ENCODE results near the gene WDR6.
"Not testable (repeated sequence)": the region's sequence is repeated elsewhere in the genome, so short reads cannot be mapped to it uniquely, and the experiment has no call there.

Gene WDR6

DNA sequence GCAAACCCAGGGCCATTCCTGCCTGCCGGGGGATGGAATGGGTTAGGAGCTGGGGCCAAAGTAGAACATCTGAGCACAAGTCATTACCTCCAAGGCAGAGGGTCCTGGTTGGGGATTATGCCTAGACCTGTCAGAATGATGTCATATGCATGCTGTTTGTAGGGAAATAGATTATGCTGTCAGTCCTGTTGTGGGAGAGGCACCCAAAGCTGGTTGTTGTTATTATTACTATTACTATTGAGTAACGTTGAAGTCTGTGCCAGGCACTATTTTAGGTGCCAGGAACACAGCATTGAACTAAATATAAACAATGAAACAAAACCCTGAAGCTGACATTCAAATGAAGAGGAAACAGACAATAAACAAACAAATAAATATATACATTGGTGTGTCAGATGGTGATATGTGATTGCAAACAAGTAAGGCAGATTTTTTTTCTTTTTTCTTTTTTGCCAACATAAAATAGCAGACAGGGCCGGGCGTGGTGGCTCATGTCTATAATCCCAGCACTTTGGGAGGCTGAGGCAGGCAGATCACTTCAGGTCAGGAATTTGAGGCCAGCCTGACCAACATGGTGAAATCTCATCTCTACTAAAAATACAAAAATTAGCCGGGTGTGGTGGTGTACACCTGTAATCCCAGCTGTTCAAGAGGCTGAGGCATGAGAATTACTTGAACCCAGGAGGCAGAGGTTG, 15.2 kb upstream of the WDR6 start:
- in situ Hi-C loops (cut with MboI; ENCODE audit: low sequenced_read_pairs): no loop called here

- in situ Hi-C loops (cut with MboI; ENCODE audit: low sequenced_read_pairs): no loop called here
These were observed 13.4 kb upstream of the WDR6 start for GRCh38 chr3:48993834-48994233.

DNA sequence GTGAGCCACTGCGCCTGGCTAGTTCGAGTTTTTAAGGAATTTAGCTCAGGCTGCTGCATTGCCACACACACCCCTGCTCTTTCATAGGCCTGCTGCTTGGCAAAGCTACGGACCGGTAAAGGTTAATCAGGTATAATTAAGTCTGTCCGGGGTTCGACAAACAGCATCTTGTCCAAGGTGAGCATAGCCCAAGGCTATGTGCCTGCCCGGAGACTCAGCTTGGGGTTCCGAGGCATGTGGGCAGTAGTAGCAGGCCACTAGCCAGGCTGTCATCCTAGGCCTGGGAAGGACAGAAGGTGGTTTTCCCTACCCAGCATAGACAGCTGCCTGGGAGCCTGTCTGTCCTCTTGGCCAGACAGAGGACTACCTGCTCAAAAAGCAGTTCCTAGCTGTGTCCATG, 10.6 kb upstream of the WDR6 start:
- in situ Hi-C loops (cut with MboI; ENCODE audit: low sequenced_read_pairs): no loop called here

- in situ Hi-C loops (cut with MboI; ENCODE audit: low sequenced_read_pairs): no loop called here
These were observed 10.0 kb upstream of the WDR6 start for GRCh38 chr3:48997102-48997635.

DNA sequence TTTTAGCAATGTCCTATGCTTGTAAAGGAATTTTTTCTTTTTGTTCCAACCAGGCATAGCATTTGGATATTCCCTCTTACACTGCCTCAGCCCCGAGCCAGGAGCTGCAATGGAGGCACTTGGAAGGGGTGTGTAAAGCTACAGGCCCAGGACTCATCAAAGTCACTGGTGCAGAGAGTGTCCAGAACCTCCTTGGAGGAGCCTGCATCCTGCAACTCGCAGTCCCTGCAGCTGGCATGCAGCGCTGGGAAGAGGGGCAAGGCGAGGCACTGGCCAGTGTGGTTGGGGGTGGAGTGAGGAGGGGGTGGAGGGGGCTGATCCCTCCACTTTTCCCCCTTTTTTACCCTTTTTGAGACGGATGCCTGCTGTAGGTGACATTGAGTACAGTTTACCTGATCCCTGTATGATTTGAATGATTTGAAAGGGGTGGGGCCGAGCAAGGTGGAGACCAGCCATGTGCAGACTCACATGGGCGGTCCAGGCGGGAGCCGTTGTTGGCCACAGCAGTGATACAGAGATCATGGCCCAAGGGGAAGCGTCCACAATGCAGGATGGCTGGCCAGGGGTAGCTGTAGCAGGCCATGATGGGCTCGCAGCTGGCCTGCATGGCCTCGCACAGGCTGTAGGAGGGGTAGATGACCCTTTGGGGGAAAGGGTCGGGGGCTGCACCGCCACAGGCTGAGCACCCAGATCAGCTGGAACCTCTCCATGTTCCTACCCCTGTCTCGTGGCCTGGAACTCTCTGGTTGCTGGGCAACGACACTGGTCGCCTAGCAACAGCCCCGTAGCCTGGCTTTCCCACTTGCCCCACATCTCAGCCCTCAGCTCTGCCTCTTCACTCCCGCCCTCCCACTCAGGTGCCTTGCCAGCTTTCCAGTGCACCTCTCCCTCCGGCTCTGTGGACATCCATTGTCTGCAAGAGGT, 9.2 kb upstream of the WDR6 start:
- in situ Hi-C loops (cut with MboI; ENCODE audit: low sequenced_read_pairs): no loop called here

- in situ Hi-C loops (cut with MboI; ENCODE audit: low sequenced_read_pairs): no loop called here
These were observed 7.9 kb upstream of the WDR6 start for GRCh38 chr3:48999085-48999858.

DNA sequence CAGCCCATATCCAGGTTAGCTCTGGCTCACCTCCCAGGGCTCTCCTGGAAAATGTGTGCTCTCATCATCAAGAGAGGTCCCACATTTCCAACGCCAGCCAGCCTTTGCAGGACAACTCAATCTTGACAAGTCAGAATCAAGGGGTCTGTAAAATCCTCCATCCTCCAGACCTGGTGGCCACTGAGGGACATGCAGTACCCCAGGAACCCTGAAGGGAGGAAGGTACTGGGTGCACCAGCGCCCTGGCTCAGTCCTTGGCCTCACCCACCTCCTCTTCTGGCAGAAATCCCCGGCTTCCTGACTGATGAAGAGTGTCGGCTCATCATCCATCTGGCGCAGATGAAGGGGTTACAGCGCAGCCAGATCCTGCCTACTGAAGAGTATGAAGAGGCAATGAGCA, 6.0 kb upstream of the WDR6 start:
- in situ Hi-C loops (cut with MboI; ENCODE audit: low sequenced_read_pairs): no loop called here

DNA sequence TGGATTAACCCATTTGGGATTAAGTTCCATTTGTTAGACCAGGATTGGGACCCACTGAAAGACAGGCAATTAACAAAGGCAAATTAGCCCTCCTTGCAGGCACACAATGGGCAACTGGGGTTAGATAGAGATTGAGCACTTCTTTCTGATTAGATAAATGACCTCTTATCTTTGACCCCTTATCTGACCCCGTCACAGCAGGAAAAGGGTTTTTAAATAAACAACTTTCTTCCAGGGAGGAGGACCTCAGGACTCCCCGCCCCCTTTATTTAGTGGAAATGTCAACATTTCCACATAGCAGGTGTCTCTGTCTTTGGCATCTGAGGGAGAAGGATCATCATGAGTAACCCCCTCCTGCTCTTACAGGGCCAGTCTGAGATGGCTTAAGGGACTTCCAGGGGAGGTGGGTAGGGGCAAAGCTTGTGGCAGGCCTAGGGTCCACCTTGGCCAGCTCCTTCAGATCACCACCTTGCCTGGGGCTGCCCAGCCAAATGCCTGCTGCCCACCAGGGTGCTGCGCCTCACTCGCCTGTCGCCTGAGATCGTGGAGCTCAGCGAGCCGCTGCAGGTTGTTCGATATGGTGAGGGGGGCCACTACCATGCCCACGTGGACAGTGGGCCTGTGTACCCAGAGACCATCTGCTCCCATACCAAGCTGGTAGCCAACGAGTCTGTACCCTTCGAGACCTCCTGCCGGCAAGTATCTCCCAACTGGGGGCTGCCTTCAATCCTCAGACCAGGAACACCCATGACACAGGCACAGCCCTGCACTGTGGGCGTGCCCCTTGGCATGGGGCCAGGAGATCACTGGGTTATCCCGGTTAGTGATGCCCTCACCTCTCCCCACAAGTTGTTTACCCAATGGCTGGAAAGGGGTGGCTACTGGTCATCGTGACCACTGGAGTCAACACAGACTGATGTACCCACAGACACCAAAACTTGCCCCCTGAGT, 2.6 kb upstream of the WDR6 start:
- in situ Hi-C loops (cut with MboI; ENCODE audit: low sequenced_read_pairs): no loop called here

DNA sequence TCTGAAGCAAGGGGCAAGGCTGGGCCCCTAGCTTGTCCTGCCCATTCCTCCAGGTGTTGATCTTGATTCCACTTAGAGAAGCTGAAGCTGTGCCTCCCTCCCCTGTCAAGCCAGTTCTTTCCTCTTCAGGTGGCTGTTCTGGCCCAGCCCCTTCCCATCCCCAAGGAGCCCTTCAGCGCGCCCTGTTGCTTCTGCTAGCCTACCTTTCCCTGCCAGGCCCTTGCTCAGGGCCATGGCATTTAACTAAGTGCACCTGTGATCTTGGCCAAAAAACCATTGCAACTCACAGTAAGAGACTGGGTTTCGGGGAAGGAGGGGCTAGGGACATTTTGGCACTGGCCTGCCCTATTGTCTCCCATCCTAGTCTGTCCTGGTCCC, 1.9 kb upstream of the WDR6 start:
- in situ Hi-C loops (cut with MboI; ENCODE audit: low sequenced_read_pairs): no loop called here

- in situ Hi-C loops (cut with MboI; ENCODE audit: low sequenced_read_pairs): no loop called here
These were observed 1.2 kb upstream of the WDR6 start for GRCh38 chr3:49005998-49006397.

DNA sequence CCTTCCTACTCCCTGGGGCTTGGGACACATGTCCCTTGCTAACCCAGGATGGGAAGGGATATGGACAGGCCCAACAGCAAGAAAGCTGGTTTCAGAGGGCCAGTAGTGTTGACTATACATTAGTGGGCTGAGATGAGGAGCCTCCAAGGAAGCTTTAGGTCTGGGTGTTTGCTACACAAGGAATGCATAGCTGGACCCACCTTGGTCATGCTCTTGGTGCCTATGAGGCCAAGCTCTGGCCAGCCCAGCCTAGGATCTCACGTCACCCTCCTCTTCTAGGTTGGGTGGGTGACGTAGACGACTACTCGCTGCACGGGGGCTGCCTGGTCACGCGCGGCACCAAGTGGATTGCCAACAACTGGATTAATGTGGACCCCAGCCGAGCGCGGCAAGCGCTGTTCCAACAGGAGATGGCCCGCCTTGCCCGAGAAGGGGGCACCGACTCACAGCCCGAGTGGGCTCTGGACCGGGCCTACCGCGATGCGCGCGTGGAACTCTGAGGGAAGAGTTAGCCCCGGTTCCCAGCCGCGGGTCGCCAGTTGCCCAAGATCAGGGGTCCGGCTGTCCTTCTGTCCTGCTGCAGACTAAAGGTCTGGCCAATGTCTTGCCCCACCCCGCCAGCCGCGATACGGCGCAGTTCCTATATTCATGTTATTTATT, 653 bp upstream of the WDR6 start:
- in situ Hi-C loops (cut with MboI; ENCODE audit: low sequenced_read_pairs): no loop called here

- in situ Hi-C loops (cut with MboI; ENCODE audit: low sequenced_read_pairs): no loop called here
These were observed 759 bp downstream of the WDR6 start for GRCh38 chr3:49007771-49008528.

GRCh38 chr3:49008627-49009026, 1.4 kb downstream of the WDR6 start:
- in situ Hi-C loops (cut with MboI; ENCODE audit: low sequenced_read_pairs): not testable (repeated sequence)

GRCh38 chr3:49009396-49009795, 2.2 kb downstream of the WDR6 start:
- in situ Hi-C loops (cut with MboI; ENCODE audit: low sequenced_read_pairs): no loop called here

GRCh38 chr3:49012441-49013017, 5.3 kb downstream of the WDR6 start:
- in situ Hi-C loops (cut with MboI; ENCODE audit: low sequenced_read_pairs): no loop called here

GRCh38 chr3:49013113-49013737, 6.0 kb downstream of the WDR6 start:
- in situ Hi-C loops (cut with MboI; ENCODE audit: low sequenced_read_pairs): no loop called here

- in situ Hi-C loops (cut with MboI; ENCODE audit: low sequenced_read_pairs): no loop called here
These were observed 6.8 kb downstream of the WDR6 start for GRCh38 chr3:49013738-49014660.

All from HL-60/S4 (cell line).